A549 (cell line): ENCODE results near the gene PFN3.
A peak's percentile ranks its signal among the peaks of the same experiment; 100 is the strongest.

Experiments used
- CBX2 ChIP-seq: fragments of 200-600 bp; sonication (generic); IDR thresholded peaks from 2 replicates; pipeline ENCODE4 v1.6.1; 2016; ENCODE audit warnings: low read depth, mild to moderate bottlenecking, borderline replicate concordance
- CEBPB ChIP-seq, 2 experiments: fragments of >200 bp in 1 of 2; sonication (Bioruptor Twin) in 1 of 2; formaldehyde crosslinking in 1 of 2; IDR thresholded peaks; 2 replicates each; pipeline ENCODE4 v1.6.1; 2012 to 2016
- CTCF ChIP-seq: fragments of >200 bp; sonication (Bioruptor Twin); formaldehyde crosslinking; IDR thresholded peaks from 3 replicates; pipeline ENCODE4 v1.5.1; 2016
- EP300 ChIP-seq, 2 experiments: fragments of >200 bp; sonication (Bioruptor Twin); formaldehyde crosslinking; IDR thresholded peaks; 2 replicates in 1 of 2; 3 replicates in 1 of 2; pipeline ENCODE4 v1.6.1; 2016 to 2017
- ESRRA ChIP-seq: fragments of 150-350 bp; IDR thresholded peaks from 2 replicates; pipeline ENCODE4 v1.6.1; 2014; ENCODE audit warnings: mild to moderate bottlenecking, low read length, borderline replicate concordance
- FOSL2 ChIP-seq, 2 experiments: fragments of 450-650 bp in 1 of 2; fragments of >200 bp in 1 of 2; sonication (Bioruptor Twin) in 1 of 2; formaldehyde crosslinking; IDR thresholded peaks; 2 replicates each; pipeline versions ENCODE4 v1.5.0 to v1.6.1; 2016 to 2020; ENCODE audit warnings: mild to moderate bottlenecking in 1 of 2, moderate library complexity in 1 of 2
- FOXS1 ChIP-seq: fragments of 250-450 bp; sonication (Bioruptor Pico); IDR thresholded peaks from 2 replicates; pipeline ENCODE4 v1.5.0; 2020; ENCODE audit warnings: mild to moderate bottlenecking, moderate library complexity
- POLR2A ChIP-seq: IDR thresholded peaks from 2 replicates; pipeline ENCODE4 v1.6.1; 2012; ENCODE audit warnings: mild to moderate bottlenecking, low read length
- RNF2 ChIP-seq: fragments of 200-600 bp; sonication (generic); IDR thresholded peaks from 2 replicates; pipeline ENCODE4 v1.6.1; 2016; ENCODE audit warnings: low read depth, mild to moderate bottlenecking, antibody characterized with exemption, moderate library complexity, borderline replicate concordance
- SREBF2 ChIP-seq: fragments of 450-650 bp; IDR thresholded peaks from 2 replicates; pipeline ENCODE4 v1.6.1; 2014; ENCODE audit warnings: mild to moderate bottlenecking, moderate library complexity
- TFCP2L1 ChIP-seq: fragments of 250-450 bp; sonication (Bioruptor Pico); IDR thresholded peaks from 2 replicates; pipeline ENCODE4 v1.5.0; 2021; ENCODE audit warnings: mild to moderate bottlenecking
- TP53 ChIP-seq: fragments of 250-450 bp; sonication (Bioruptor Pico); IDR thresholded peaks from 2 replicates; pipeline ENCODE4 v1.5.0; 2021; ENCODE audit warnings: mild to moderate bottlenecking, moderate library complexity
- ZNF302 ChIP-seq: fragments of 250-450 bp; sonication (Bioruptor Pico); IDR thresholded peaks from 2 replicates; pipeline ENCODE4 v1.9.0; 2021; ENCODE audit warnings: inconsistent platforms, mild to moderate bottlenecking, moderate library complexity

- TF ChIP-seq POLR2A, result no peak
- no peak for TF ChIP-seq CBX2
- no peak for TF ChIP-seq CEBPB (IDR thresholded peaks at IDR 0.05)
- TF ChIP-seq TFCP2L1 (CRISPR knock-in tag), result no peak
- TF ChIP-seq CTCF, result peak; percentile 51
- no peak for TF ChIP-seq SREBF2
- no peak for TF ChIP-seq ZNF302 (CRISPR knock-in tag)
- TF ChIP-seq ESRRA, result no peak
- TF ChIP-seq FOXS1 (CRISPR knock-in tag), result no peak
- no peak for TF ChIP-seq RNF2
- TF ChIP-seq FOSL2 (IDR thresholded peaks at IDR 0.05), result no peak
- no peak for TF ChIP-seq FOSL2 (CRISPR knock-in tag; IDR thresholded peaks at IDR 0.05)
- TF ChIP-seq TP53 (CRISPR knock-in tag), result no peak
- no peak for TF ChIP-seq EP300 (IDR thresholded peaks at IDR 0.05)
These were observed 29.9 kb downstream of the PFN3 start for GRCh38 chr5:177370488-177371119.
